Breast epithelium (tissue), 4 donors: ENCODE measurements around the gene HTRA3. TPM values are rescaled to one million over a fixed set of nuclear protein-coding genes. Genes with fewer than 3 reads are reported as not detected.
A peak's percentile ranks its signal among the peaks of the same experiment; 100 is the strongest.

Experiments
- DNase-seq, 2 donors: peaks; one replicate each; pipeline ENCODE4 v3.0.0-alpha.2; 2019; ENCODE audit warnings: low spot score in 2 of 2
- H3K27ac ChIP-seq, 2 donors: fragments of 200-600 bp; sonication (generic) in 1 of 2; one replicate each; pipeline ENCODE4 v1.5.1; 2016 to 2019; ENCODE audit warnings: mild to moderate bottlenecking in 1 of 2
- H3K27me3 ChIP-seq, 2 donors: fragments of 200-600 bp; sonication (generic) in 1 of 2; one replicate each; pipeline versions ENCODE4 v1.5.1 to v1.6.0; 2017 to 2019; ENCODE audit warnings: control low read depth in 1 of 2, mild to moderate bottlenecking in 1 of 2
- H3K36me3 ChIP-seq: fragments of 200-600 bp; one replicate; pipeline ENCODE4 v1.5.1; 2019
- H3K4me1 ChIP-seq, 2 donors: fragments of 200-600 bp; sonication (generic); one replicate each; pipeline ENCODE4 v1.5.1; 2016 to 2019; ENCODE audit warnings: control low read depth in 1 of 2
- H3K4me3 ChIP-seq, 3 donors: fragments of 200-600 bp; sonication (generic); 1 replicate in 2 of 3; 2 replicates in 1 of 3; pipeline ENCODE4 v1.5.1; 2016 to 2019; ENCODE audit warnings: mild to moderate bottlenecking in 3 of 3, moderate library complexity in 2 of 3
- H3K9me3 ChIP-seq, 2 donors: fragments of 200-600 bp; sonication (generic) in 1 of 2; one replicate each; pipeline ENCODE4 v1.5.1; 2016 to 2019; ENCODE audit warnings: control low read depth in 1 of 2
- POLR2A ChIP-seq: fragments of 450-650 bp; IDR thresholded peaks from one replicate; pipeline ENCODE4 v1.6.1; 2016; ENCODE audit warnings: antibody characterized with exemption, mild to moderate bottlenecking, moderate library complexity
- POLR2AphosphoS5 ChIP-seq, 3 donors: sonication (generic); formaldehyde crosslinking; IDR thresholded peaks; one replicate each; pipeline ENCODE4 v1.6.1; 2017; ENCODE audit warnings: antibody characterized with exemption in 3 of 3
- intact Hi-C: fragments of 100-400 bp; cut with DNase I; formaldehyde crosslinking; loops from one replicate; pipeline ENCODE4 v1.15.1; 2023; ENCODE audit warnings: low total_unique reads
- total RNA-seq, 3 donors: library from RNA; depleted of rRNA; stranded (reverse); fragments of >200 nt; gene quantifications; one replicate each; pipeline ENCODE4 v1.1.0, GENCODE V29; 2016
- TF ChIP-seq, protein P1 (sequence below), 3 donors: fragments of 450-650 bp; IDR thresholded peaks; one replicate each; pipeline ENCODE4 v1.5.1; 2016 to 2017; ENCODE audit warnings: antibody characterized with exemption in 3 of 3, mild to moderate bottlenecking in 3 of 3, moderate library complexity in 3 of 3

HTRA3 gene
- total RNA-seq, 3 donors from 2014 or later, result 8.5 to 53.9 (median 19.7) TPM

- DNase-seq, result peak in 1 of 2 donors; percentile 9
- H3K27me3 ChIP-seq, result no peaks in the 10 kb centered on the region
- H3K9me3 ChIP-seq, result peaks cover 0 to 5% of the 10 kb centered on the region in 2 donors
- intact Hi-C loops, result no loop called here
- peak overlapping the region in 1 of 2 donors; percentile 51 for H3K27ac ChIP-seq
- no peaks in the 10 kb centered on the region for H3K36me3 ChIP-seq
- TF ChIP-seq, protein P1, sequence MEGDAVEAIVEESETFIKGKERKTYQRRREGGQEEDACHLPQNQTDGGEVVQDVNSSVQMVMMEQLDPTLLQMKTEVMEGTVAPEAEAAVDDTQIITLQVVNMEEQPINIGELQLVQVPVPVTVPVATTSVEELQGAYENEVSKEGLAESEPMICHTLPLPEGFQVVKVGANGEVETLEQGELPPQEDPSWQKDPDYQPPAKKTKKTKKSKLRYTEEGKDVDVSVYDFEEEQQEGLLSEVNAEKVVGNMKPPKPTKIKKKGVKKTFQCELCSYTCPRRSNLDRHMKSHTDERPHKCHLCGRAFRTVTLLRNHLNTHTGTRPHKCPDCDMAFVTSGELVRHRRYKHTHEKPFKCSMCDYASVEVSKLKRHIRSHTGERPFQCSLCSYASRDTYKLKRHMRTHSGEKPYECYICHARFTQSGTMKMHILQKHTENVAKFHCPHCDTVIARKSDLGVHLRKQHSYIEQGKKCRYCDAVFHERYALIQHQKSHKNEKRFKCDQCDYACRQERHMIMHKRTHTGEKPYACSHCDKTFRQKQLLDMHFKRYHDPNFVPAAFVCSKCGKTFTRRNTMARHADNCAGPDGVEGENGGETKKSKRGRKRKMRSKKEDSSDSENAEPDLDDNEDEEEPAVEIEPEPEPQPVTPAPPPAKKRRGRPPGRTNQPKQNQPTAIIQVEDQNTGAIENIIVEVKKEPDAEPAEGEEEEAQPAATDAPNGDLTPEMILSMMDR (IDR thresholded peaks at IDR 0.05), result no peak
- TF ChIP-seq POLR2AphosphoS5 (IDR thresholded peaks at IDR 0.05) (no peak), POLR2A (no peak)
- peaks cover 4 to 7% of the 10 kb centered on the region in 2 donors for H3K4me1 ChIP-seq
- no peak overlapping the region for H3K4me3 ChIP-seq
Measured at GRCh38 chr4:8310306-8310705, 40.8 kb downstream of the HTRA3 start.

DNA sequence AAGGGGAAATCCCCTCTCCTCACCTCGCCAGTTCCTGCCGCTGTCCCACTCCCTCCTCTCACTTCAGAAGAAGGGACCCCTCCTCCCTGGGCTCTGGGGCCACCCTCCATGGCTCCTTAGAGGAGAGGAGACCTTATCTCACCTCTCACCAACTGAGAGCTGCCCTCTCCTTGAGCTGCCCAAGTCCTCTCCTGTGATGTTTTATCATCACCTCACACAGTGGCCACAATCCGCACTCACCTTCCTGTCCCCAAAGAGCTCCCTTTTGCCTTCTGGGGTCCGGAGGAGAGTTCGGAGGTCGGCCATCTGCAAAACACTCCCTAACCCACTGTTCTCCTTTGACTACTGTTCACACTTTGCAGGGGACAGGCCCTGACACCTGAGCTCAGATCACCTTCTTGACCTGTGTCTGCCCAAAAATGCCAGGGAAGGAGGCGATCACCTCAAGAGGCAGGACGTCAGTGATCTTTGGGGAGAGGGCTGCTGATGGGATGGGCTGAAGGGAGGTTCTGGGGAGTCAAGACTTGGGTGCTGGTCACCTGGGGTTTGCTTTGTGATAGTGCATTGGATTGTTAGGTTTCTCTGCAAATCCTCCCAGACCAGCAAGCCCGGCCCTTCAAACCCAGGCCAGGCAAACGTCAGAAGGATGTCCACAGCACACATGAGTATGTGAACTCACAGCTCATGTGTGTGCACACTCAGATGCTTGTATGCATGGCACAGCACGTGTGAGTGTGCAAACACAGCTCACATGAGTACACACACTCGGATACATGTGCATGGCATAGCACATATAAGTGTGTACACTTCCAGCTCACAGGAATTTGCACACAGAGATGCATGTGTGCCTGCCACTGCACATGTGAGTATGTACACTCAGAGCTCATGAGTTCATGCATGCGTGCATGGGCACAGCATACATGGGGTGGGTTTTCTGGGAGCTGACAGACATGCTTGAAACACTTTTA is 41.8 kb downstream of the HTRA3 start:
- Histone ChIP-seq H3K36me3 (no peaks in the 10 kb centered on the region), H3K27ac (no peak overlapping the region), H3K4me1 (peaks cover 3 to 8% of the 10 kb centered on the region in 2 donors), H3K4me3 (no peak overlapping the region), H3K9me3 (peaks cover 0 to 5% of the 10 kb centered on the region in 2 donors), H3K27me3 (no peaks in the 10 kb centered on the region)
- peak in 1 of 2 donors; percentile 35 for DNase-seq
- no peak for TF ChIP-seq POLR2AphosphoS5 (IDR thresholded peaks at IDR 0.05)
- no peak for TF ChIP-seq POLR2A
- TF ChIP-seq, protein P1 (IDR thresholded peaks at IDR 0.05), result no peak
- intact Hi-C loops, result no loop called here

- no peak overlapping the region for H3K27ac ChIP-seq
- TF ChIP-seq POLR2A (no peak), POLR2AphosphoS5 (IDR thresholded peaks at IDR 0.05) (no peak)
- TF ChIP-seq, protein P1 (IDR thresholded peaks at IDR 0.05), result no peak
- intact Hi-C loops, result no loop called here
- peaks cover 0 to 5% of the 10 kb centered on the region in 2 donors for H3K9me3 ChIP-seq
- H3K4me1 ChIP-seq, result peaks cover 0 to 5% of the 10 kb centered on the region in 2 donors
- DNase-seq, result no peak
- H3K36me3 ChIP-seq, result no peaks in the 10 kb centered on the region
- no peaks in the 10 kb centered on the region for H3K27me3 ChIP-seq
- H3K4me3 ChIP-seq, result no peak overlapping the region
Measured at GRCh38 chr4:8312069-8312445, 42.5 kb downstream of the HTRA3 start.

DNA sequence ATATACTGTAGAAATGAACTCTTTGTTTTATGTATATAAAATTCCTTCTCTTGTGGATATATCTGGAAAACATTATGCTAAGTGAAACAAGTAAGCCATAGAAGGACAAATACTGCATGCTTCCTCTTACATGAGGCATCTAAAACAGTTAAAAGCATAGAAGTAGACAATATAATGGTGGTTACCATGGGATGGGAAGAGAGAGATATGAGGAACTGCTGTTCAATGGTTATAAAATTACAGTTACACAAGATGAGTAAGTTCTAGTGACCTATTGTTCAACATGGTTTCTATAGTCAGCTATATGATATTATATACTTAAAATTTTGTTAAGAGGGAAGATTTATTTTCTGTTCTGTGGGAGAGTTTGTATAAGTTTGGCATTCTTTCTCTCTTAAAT is 43.4 kb downstream of the HTRA3 start:
- no peak for DNase-seq
- Histone ChIP-seq H3K4me1 (peaks cover 0 to 5% of the 10 kb centered on the region in 2 donors), H3K36me3 (no peaks in the 10 kb centered on the region), H3K27ac (no peak overlapping the region), H3K27me3 (no peaks in the 10 kb centered on the region), H3K4me3 (no peak overlapping the region), H3K9me3 (peaks cover 0 to 5% of the 10 kb centered on the region in 2 donors)
- intact Hi-C loops, result no loop called here
- no peak for TF ChIP-seq POLR2A
- no peak for TF ChIP-seq POLR2AphosphoS5 (IDR thresholded peaks at IDR 0.05)
- TF ChIP-seq, protein P1 (IDR thresholded peaks at IDR 0.05), result no peak

DNA sequence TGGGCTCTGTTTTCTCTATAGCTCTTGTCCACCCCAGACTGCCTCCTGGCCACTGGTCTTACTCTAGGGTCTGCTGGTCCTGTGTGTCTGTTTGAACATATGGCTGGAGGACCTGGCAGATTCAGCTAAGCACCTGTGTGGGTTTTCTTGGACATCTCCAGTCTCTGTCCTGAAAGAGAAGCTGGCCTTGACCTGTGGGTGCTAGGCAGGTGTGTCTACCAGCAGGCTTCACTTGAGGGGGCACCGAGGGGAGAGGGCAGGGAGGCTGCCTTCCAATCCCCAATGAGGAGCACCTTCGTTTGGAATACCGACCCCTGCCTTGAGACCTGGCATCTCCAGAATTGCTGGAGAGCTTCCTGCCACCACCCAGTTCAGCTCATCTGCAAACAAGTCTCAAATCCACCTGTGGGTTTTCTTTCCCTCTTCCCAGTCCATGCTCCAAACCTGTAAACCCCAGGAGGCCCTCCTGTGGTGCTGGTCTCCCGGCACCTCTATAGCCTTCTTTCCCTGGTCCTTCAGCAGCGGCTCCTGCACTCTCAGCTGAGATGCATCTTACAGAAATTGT is 45.2 kb downstream of the HTRA3 start:
- DNase-seq, result peak in 1 of 2 donors; percentile 35
- H3K27me3 ChIP-seq, result no peaks in the 10 kb centered on the region
- H3K4me1 ChIP-seq, result peaks cover 0 to 5% of the 10 kb centered on the region in 2 donors
- intact Hi-C loops, result no loop called here
- H3K36me3 ChIP-seq, result no peaks in the 10 kb centered on the region
- no peak overlapping the region for H3K27ac ChIP-seq
- peaks cover 0 to 5% of the 10 kb centered on the region in 2 donors for H3K9me3 ChIP-seq
- no peak for TF ChIP-seq POLR2AphosphoS5 (IDR thresholded peaks at IDR 0.05)
- TF ChIP-seq, protein P1 (IDR thresholded peaks at IDR 0.05), result no peak
- TF ChIP-seq POLR2A, result no peak
- H3K4me3 ChIP-seq, result no peak overlapping the region
